HG03558 (cell line): ENCODE measurements around the gene KIF23.
"Not testable (repeated sequence)": the region's sequence is repeated elsewhere in the genome, so short reads cannot be mapped to it uniquely, and the experiment has no call there.

ENCODE experiments used
- ATAC-seq: cut with Tn5 transposase; IDR thresholded peaks from one replicate; pipeline ENCODE4 v1.9.1; 2021; ENCODE audit warnings: moderate number of reproducible peaks; ENCODE audit not compliant: unreplicated experiment; ENCODE audit errors: extremely low read depth

Gene KIF23

GRCh38 chr15:69413822-69414700 lies at the start of gene KIF23:
TSS of gene KIF23 (plus strand) at chr15:69414349. CDS start at chr15:69414466, 117 bp downstream.
- ATAC-seq, result peak; percentile 87

GRCh38 chr15:69367236-69367635 lies 46.9 kb upstream of the KIF23 start:
- ATAC-seq, result no peak

- no peak for ATAC-seq
Observed at GRCh38 chr15:69369631-69370030, 44.5 kb upstream of the KIF23 start.

- ATAC-seq, result no peak
Observed at GRCh38 chr15:69373406-69373805, 40.7 kb upstream of the KIF23 start.

GRCh38 chr15:69375151-69375790 lies 38.9 kb upstream of the KIF23 start:
- no peak for ATAC-seq

- ATAC-seq, result no peak
Observed at GRCh38 chr15:69377216-69377970, 36.8 kb upstream of the KIF23 start.

GRCh38 chr15:69380100-69380725 lies 33.9 kb upstream of the KIF23 start:
- ATAC-seq, result no peak

- ATAC-seq, result no peak
Observed at GRCh38 chr15:69380726-69381105, 33.4 kb upstream of the KIF23 start.

- ATAC-seq, result not testable (repeated sequence)
Observed at GRCh38 chr15:69382176-69382575, 32.0 kb upstream of the KIF23 start.

- not testable (repeated sequence) for ATAC-seq
Observed at GRCh38 chr15:69384066-69384465, 30.1 kb upstream of the KIF23 start.

GRCh38 chr15:69384626-69385598 lies 29.2 kb upstream of the KIF23 start:
- ATAC-seq, result no peak

GRCh38 chr15:69385831-69386230 lies 28.3 kb upstream of the KIF23 start:
- ATAC-seq, result no peak

GRCh38 chr15:69386284-69386683 lies 27.9 kb upstream of the KIF23 start:
- ATAC-seq, result no peak

- ATAC-seq, result no peak
Observed at GRCh38 chr15:69388260-69388705, 25.9 kb upstream of the KIF23 start.

GRCh38 chr15:69389426-69389825 lies 24.7 kb upstream of the KIF23 start:
- ATAC-seq, result no peak

- ATAC-seq, result no peak
Observed at GRCh38 chr15:69390575-69390974, 23.6 kb upstream of the KIF23 start.

- ATAC-seq, result no peak
Observed at GRCh38 chr15:69391046-69391757, 22.9 kb upstream of the KIF23 start.

GRCh38 chr15:69392352-69392751 lies 21.8 kb upstream of the KIF23 start:
- no peak for ATAC-seq
